WERI-Rb-1 (cell line): Measurements from ENCODE around the gene ERI3.
A peak's percentile ranks its signal among the peaks of the same experiment; 100 is the strongest.

Source experiments
- DNase-seq: peaks from one replicate; pipeline ENCODE4 v3.0.0-alpha.2; 2020
- H3K27ac ChIP-seq: fragments of 250-450 bp; sonication (Bioruptor Pico); 2 replicates; pipeline ENCODE4 v1.5.1; 2020; ENCODE audit warnings: mild to moderate bottlenecking, moderate library complexity
- H3K27me3 ChIP-seq: fragments of 250-450 bp; sonication (Bioruptor Pico); 2 replicates; pipeline ENCODE4 v1.5.1; 2021; ENCODE audit warnings: mild to moderate bottlenecking, low read depth, moderate library complexity; ENCODE audit not compliant: insufficient read depth, severe bottlenecking
- H3K36me3 ChIP-seq: fragments of 250-450 bp; sonication (Bioruptor Pico); 2 replicates; pipeline ENCODE4 v1.5.1; 2020; ENCODE audit warnings: mild to moderate bottlenecking, moderate library complexity
- H3K4me3 ChIP-seq: 2 replicates; pipeline ENCODE4 v1.5.1; 2011; ENCODE audit warnings: low read depth, mild to moderate bottlenecking, control low read depth, low read length
- H3K9me3 ChIP-seq: fragments of 250-450 bp; sonication (Bioruptor Pico); 2 replicates; pipeline ENCODE4 v1.5.1; 2021; ENCODE audit warnings: mild to moderate bottlenecking, moderate library complexity; ENCODE audit not compliant: severe bottlenecking
- TF ChIP-seq, protein P1 (sequence below): IDR thresholded peaks from 2 replicates; pipeline ENCODE4 v1.5.1; 2011; ENCODE audit warnings: low read depth, mild to moderate bottlenecking, control low read depth, inconsistent platforms, low read length

The ERI3 gene

DNA sequence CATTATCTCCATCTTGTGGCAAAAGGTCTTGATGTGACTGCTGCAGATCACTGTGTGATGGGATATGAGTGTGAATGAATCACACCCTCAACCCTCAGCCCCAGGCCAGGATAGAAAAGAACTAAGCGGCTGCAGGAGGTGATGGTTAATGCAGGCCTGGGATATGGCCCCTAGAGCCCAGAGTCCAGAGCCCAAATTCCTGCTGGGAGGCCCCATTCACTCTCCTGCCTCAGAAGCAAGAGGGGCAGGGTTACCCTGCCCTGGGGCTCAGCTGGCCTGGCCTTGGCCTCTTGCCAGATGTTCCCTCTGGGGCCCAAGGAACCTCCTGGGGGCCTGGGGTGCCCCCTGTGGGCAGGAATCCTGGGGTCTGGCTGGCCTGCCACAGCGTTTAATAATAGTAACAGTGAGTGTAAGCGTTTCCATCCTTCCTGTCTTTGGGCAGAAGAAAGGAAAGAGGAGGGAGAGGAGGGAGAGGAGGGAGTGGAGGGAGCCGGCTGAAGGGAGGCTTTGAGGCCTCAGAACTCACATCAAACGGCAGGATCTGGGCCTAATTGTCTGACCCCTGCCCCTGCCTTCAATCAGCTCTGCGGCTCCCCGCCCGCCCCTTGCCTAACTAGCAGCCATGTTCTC lies 115.6 kb downstream of the ERI3 start:
- Histone ChIP-seq H3K27me3 (no peaks in the 10 kb centered on the region), H3K9me3 (no peaks in the 10 kb centered on the region), H3K27ac (peak overlapping the region; percentile 1), H3K4me3 (no peak overlapping the region), H3K36me3 (peaks cover 14% of the 10 kb centered on the region)
- TF ChIP-seq, protein P1, sequence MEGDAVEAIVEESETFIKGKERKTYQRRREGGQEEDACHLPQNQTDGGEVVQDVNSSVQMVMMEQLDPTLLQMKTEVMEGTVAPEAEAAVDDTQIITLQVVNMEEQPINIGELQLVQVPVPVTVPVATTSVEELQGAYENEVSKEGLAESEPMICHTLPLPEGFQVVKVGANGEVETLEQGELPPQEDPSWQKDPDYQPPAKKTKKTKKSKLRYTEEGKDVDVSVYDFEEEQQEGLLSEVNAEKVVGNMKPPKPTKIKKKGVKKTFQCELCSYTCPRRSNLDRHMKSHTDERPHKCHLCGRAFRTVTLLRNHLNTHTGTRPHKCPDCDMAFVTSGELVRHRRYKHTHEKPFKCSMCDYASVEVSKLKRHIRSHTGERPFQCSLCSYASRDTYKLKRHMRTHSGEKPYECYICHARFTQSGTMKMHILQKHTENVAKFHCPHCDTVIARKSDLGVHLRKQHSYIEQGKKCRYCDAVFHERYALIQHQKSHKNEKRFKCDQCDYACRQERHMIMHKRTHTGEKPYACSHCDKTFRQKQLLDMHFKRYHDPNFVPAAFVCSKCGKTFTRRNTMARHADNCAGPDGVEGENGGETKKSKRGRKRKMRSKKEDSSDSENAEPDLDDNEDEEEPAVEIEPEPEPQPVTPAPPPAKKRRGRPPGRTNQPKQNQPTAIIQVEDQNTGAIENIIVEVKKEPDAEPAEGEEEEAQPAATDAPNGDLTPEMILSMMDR: no peak
- DNase-seq: no peak

DNA sequence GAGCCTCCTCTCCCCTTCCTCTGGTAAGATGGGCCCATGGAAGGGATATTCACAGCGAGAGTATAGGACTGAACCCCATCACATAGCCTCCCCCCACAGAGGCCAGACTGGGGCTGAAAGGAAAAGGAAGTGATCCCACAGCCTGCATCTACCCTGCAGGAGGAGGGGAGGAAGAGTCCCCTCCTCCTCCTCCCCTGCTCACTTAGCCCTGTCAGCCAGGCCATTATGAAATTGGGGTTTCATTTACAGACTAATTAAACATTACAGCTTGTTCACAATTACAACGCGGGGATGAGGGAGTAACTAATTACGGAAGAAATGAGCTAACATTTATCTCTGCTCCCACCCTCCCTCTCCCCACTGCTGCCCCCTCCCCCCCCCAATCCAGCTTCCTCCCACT lies 116.4 kb downstream of the ERI3 start:
- Histone ChIP-seq H3K27ac (no peak overlapping the region), H3K4me3 (no peak overlapping the region), H3K36me3 (peaks cover 10% of the 10 kb centered on the region), H3K9me3 (no peaks in the 10 kb centered on the region), H3K27me3 (no peaks in the 10 kb centered on the region)
- TF ChIP-seq, protein P1: no peak
- DNase-seq: no peak

DNA sequence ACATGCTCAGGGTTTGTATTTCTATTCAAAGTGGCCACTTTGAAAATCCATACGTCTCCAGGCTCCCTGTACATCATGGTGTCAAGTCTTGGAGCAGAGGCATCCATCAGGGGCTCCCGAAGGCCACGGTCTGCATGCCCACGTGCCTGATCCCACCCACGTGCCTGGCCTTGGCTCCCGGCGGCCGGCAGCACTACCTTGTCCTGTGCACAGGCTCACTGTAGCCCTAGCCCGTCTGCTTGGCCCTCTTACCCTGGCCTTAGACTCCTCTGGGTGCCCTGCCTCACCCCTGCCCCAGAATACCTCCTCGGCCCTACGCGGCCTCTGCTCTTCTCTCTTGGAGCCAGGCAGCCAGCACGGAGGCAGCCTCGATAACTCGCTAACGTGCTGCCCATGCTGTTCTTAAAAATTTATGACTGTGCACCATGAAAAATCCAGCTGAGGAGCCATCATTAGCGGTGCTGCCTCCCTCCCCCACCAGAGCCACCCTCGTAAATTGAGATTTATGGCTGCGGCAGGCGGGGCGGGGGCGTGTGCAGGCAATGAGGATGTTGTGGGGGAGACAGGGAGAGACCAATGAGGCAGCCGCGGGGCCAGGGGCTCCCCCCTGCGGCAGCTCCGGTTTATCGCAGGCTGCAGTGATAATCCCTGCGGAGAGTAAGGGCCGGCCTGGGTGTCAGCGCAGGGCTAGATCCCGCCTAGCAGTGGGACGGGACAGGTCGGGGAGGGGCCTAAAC lies 117.2 kb downstream of the ERI3 start:
- TF ChIP-seq, protein P1: peak; percentile 93
- peaks cover 8% of the 10 kb centered on the region for H3K36me3 ChIP-seq
- peak overlapping the region; percentile 27 for H3K27ac ChIP-seq
- DNase-seq: peak; percentile 91
- H3K9me3 ChIP-seq: no peaks in the 10 kb centered on the region
- H3K27me3 ChIP-seq: no peaks in the 10 kb centered on the region
- H3K4me3 ChIP-seq: no peak overlapping the region

DNA sequence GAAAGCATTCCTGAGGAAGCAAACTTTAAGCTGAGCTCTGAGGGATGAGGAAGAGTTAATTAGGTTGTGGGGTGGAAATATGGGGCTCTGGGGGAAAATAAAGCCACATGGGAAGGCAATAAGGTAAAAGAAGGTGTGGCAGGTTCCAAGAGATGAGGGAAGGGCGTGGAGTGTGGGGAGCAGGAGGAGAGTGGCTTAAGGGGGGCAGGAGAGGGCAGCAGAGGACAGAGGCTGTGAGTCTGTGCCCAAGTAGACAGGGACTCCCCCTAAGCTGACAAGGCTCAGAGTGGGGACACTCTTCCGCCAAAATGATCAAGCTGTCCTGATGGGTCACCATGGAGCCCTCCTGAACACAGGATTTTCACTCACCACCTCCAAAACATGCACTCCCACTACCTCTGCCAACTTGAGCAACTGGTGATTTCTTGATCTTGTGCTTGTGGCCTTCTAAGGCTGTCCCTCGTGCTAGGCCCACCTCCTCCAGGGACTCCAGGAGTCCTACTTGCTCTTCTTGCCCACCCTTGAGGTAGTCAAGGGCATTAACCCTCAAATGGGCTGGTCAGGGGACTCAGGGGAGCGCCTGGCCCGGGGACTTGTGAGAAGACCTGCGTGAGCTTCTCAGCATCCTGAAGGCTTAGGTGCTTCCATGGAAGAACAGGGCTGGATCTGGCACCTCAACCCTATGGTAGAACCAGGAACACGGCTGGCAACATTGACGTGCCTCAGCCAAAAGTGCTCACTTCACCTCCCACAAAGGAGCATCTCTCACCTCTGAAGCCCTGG lies 118.4 kb downstream of the ERI3 start:
- peak overlapping the region; percentile 45; the same call in 1 of the 2 replicates for H3K27ac ChIP-seq
- H3K4me3 ChIP-seq: no peak overlapping the region
- H3K9me3 ChIP-seq: no peaks in the 10 kb centered on the region
- peaks cover 12% of the 10 kb centered on the region for H3K36me3 ChIP-seq
- DNase-seq: no peak
- TF ChIP-seq, protein P1: 0 out of 2 replicates have a peak, but pooled peaks have one; percentile 38
- no peaks in the 10 kb centered on the region for H3K27me3 ChIP-seq

DNA sequence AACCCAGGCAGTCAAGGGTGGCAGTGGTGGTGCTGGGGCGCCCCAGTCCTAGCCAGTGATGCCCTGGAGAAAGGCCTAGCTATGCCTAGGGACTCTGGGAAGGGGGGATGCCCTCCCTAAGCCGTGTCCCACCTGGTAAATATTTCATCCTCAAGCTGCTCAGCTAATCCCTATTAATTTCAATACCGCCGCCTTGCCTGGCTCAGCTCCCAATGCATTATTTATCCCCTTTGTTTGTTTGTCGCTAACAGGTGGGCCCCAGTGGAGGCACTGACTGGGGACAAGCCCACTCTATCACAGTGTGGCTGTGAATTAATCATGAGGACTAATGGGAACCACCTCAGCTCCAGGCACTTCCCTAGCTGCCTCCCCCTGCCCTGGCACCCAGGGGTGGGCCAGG lies 119.2 kb downstream of the ERI3 start:
- TF ChIP-seq, protein P1: no peak
- Histone ChIP-seq H3K27ac (peak overlapping the region; percentile 45), H3K9me3 (no peaks in the 10 kb centered on the region), H3K27me3 (no peaks in the 10 kb centered on the region), H3K4me3 (no peak overlapping the region), H3K36me3 (peaks cover 16% of the 10 kb centered on the region)
- no peak for DNase-seq
